Measurements from ENCODE around the gene ARRDC4.

ARRDC4 gene

GRCh38 chr15:97978401-97979139 is 18.1 kb downstream of the ARRDC4 start:
- Histone ChIP-seq H2AK5ac (ENCODE audit: low read length, severe bottlenecking) (no peak overlapping the region), H2BK12ac (ENCODE audit: low read length in 2 of 2) (peak overlapping the region in 1 of 2 experiments; percentile 18), H3K9me3 (ENCODE audit: control insufficient read depth, low read length) (no peaks in the 10 kb centered on the region), H3K9ac (ENCODE audit: low read length) (no peak overlapping the region), H3K4ac (ENCODE audit: low read depth in 1 of 2, low read length in 2 of 2) (no peak overlapping the region), H3K27me3 (ENCODE audit: control insufficient read depth in 1 of 2, insufficient read depth in 1 of 2, low read length in 2 of 2) (no peaks in the 10 kb centered on the region), H3K4me2 (ENCODE audit: low read length, poor library complexity, severe bottlenecking) (no peak overlapping the region), H3K27ac (ENCODE audit: low read length, poor library complexity, severe bottlenecking) (no peak overlapping the region), H2BK120ac (ENCODE audit: low read depth, low read length) (no peak overlapping the region), H3K79me1 (replicated peaks; ENCODE audit: low read length, poor library complexity, severe bottlenecking) (no peaks in the 10 kb centered on the region), H2BK15ac (ENCODE audit: low read depth, poor library complexity, severe bottlenecking) (no peak overlapping the region), H2AFZ (ENCODE audit: low read depth, low read length) (no peak overlapping the region), H3K23ac (ENCODE audit: low read length in 2 of 2) (no peak overlapping the region), H4K8ac (ENCODE audit: low read length) (no peak overlapping the region), H3K36me3 (ENCODE audit: control insufficient read depth in 1 of 2, insufficient read depth in 2 of 2, low read depth in 1 of 2, low read length in 2 of 2) (peaks cover 0 to 7% of the 10 kb centered on the region in 2 experiments), H3K4me1 (ENCODE audit: control insufficient read depth, insufficient read depth, low read depth, low read length) (no peaks in the 10 kb centered on the region), H3K14ac (ENCODE audit: low read length in 2 of 2) (no peak overlapping the region), H4K91ac (ENCODE audit: low read length) (no peak overlapping the region), H2BK5ac (ENCODE audit: low read depth, low read length, poor library complexity, severe bottlenecking) (no peak overlapping the region), H3K18ac (ENCODE audit: low read depth in 1 of 2, low read length in 2 of 2) (no peak overlapping the region), H3K4me3 (ENCODE audit: insufficient read depth in 1 of 2, low read depth in 1 of 2, low read length in 2 of 2) (no peak overlapping the region)
- DNase-seq: peak; percentile 5
- WGBS: 50% methylated on average over 2 of the region's 4 CpGs

GRCh38 chr15:97979140-97979520 is 18.6 kb downstream of the ARRDC4 start:
- H3K4ac ChIP-seq (ENCODE audit: low read depth in 1 of 2, low read length in 2 of 2): no peak overlapping the region
- H2BK15ac ChIP-seq (ENCODE audit: low read depth, poor library complexity, severe bottlenecking): no peak overlapping the region
- no peak overlapping the region for H4K8ac ChIP-seq (ENCODE audit: low read length)
- no peaks in the 10 kb centered on the region for H3K79me1 ChIP-seq (replicated peaks; ENCODE audit: low read length, poor library complexity, severe bottlenecking)
- 89% methylated on average over 2 of the region's 2 CpGs for WGBS
- H2AK5ac ChIP-seq (ENCODE audit: low read length, severe bottlenecking): no peak overlapping the region
- no peak overlapping the region for H4K91ac ChIP-seq (ENCODE audit: low read length)
- H3K14ac ChIP-seq (ENCODE audit: low read length in 2 of 2): no peak overlapping the region
- no peak overlapping the region for H2BK5ac ChIP-seq (ENCODE audit: low read depth, low read length, poor library complexity, severe bottlenecking)
- H2AFZ ChIP-seq (ENCODE audit: low read depth, low read length): no peak overlapping the region
- no peaks in the 10 kb centered on the region for H3K9me3 ChIP-seq (ENCODE audit: control insufficient read depth, low read length)
- peak overlapping the region in 1 of 2 experiments; percentile 18 for H2BK12ac ChIP-seq (ENCODE audit: low read length in 2 of 2)
- H3K23ac ChIP-seq (ENCODE audit: low read length in 2 of 2): no peak overlapping the region
- H3K18ac ChIP-seq (ENCODE audit: low read depth in 1 of 2, low read length in 2 of 2): no peak overlapping the region
- no peak overlapping the region for H3K4me3 ChIP-seq (ENCODE audit: insufficient read depth in 1 of 2, low read depth in 1 of 2, low read length in 2 of 2)
- H3K4me2 ChIP-seq (ENCODE audit: low read length, poor library complexity, severe bottlenecking): no peak overlapping the region
- DNase-seq: no peak
- H3K36me3 ChIP-seq (ENCODE audit: control insufficient read depth in 1 of 2, insufficient read depth in 2 of 2, low read depth in 1 of 2, low read length in 2 of 2): peaks cover 0 to 4% of the 10 kb centered on the region in 2 experiments
- no peak overlapping the region for H3K9ac ChIP-seq (ENCODE audit: low read length)
- no peak overlapping the region for H3K27ac ChIP-seq (ENCODE audit: low read length, poor library complexity, severe bottlenecking)
- no peaks in the 10 kb centered on the region for H3K27me3 ChIP-seq (ENCODE audit: control insufficient read depth in 1 of 2, insufficient read depth in 1 of 2, low read length in 2 of 2)
- H3K4me1 ChIP-seq (ENCODE audit: control insufficient read depth, insufficient read depth, low read depth, low read length): no peaks in the 10 kb centered on the region
- H2BK120ac ChIP-seq (ENCODE audit: low read depth, low read length): no peak overlapping the region

GRCh38 chr15:97981058-97981457 is 20.6 kb downstream of the ARRDC4 start:
- Histone ChIP-seq H2AFZ (ENCODE audit: low read depth, low read length) (no peak overlapping the region), H3K4ac (ENCODE audit: low read depth in 1 of 2, low read length in 2 of 2) (no peak overlapping the region), H3K9ac (ENCODE audit: low read length) (no peak overlapping the region), H3K4me1 (ENCODE audit: control insufficient read depth, insufficient read depth, low read depth, low read length) (no peaks in the 10 kb centered on the region), H3K4me3 (ENCODE audit: insufficient read depth in 1 of 2, low read depth in 1 of 2, low read length in 2 of 2) (no peak overlapping the region), H2BK5ac (ENCODE audit: low read depth, low read length, poor library complexity, severe bottlenecking) (no peak overlapping the region), H3K27me3 (ENCODE audit: control insufficient read depth in 1 of 2, insufficient read depth in 1 of 2, low read length in 2 of 2) (no peaks in the 10 kb centered on the region), H4K8ac (ENCODE audit: low read length) (no peak overlapping the region), H3K9me3 (ENCODE audit: control insufficient read depth, low read length) (no peaks in the 10 kb centered on the region), H3K4me2 (ENCODE audit: low read length, poor library complexity, severe bottlenecking) (no peak overlapping the region), H3K36me3 (ENCODE audit: control insufficient read depth in 1 of 2, insufficient read depth in 2 of 2, low read depth in 1 of 2, low read length in 2 of 2) (no peaks in the 10 kb centered on the region), H2AK5ac (ENCODE audit: low read length, severe bottlenecking) (no peak overlapping the region), H3K14ac (ENCODE audit: low read length in 2 of 2) (no peak overlapping the region), H4K91ac (ENCODE audit: low read length) (no peak overlapping the region), H3K23ac (ENCODE audit: low read length in 2 of 2) (no peak overlapping the region), H2BK15ac (ENCODE audit: low read depth, poor library complexity, severe bottlenecking) (no peak overlapping the region), H2BK12ac (ENCODE audit: low read length in 2 of 2) (no peak overlapping the region), H2BK120ac (ENCODE audit: low read depth, low read length) (no peak overlapping the region), H3K79me1 (replicated peaks; ENCODE audit: low read length, poor library complexity, severe bottlenecking) (no peaks in the 10 kb centered on the region), H3K27ac (ENCODE audit: low read length, poor library complexity, severe bottlenecking) (no peak overlapping the region), H3K18ac (ENCODE audit: low read depth in 1 of 2, low read length in 2 of 2) (no peak overlapping the region)
- DNase-seq: no peak
- WGBS: 89% methylated on average over 3 of the region's 3 CpGs

GRCh38 chr15:97981758-97982157 is 21.3 kb downstream of the ARRDC4 start:
- H3K9ac ChIP-seq (ENCODE audit: low read length): no peak overlapping the region
- no peak overlapping the region for H2BK120ac ChIP-seq (ENCODE audit: low read depth, low read length)
- H3K27me3 ChIP-seq (ENCODE audit: control insufficient read depth in 1 of 2, insufficient read depth in 1 of 2, low read length in 2 of 2): no peaks in the 10 kb centered on the region
- H3K4me3 ChIP-seq (ENCODE audit: insufficient read depth in 1 of 2, low read depth in 1 of 2, low read length in 2 of 2): no peak overlapping the region
- no peak overlapping the region for H3K27ac ChIP-seq (ENCODE audit: low read length, poor library complexity, severe bottlenecking)
- H3K4ac ChIP-seq (ENCODE audit: low read depth in 1 of 2, low read length in 2 of 2): no peak overlapping the region
- no peak overlapping the region for H2BK12ac ChIP-seq (ENCODE audit: low read length in 2 of 2)
- no peak for DNase-seq
- H3K23ac ChIP-seq (ENCODE audit: low read length in 2 of 2): no peak overlapping the region
- no peaks in the 10 kb centered on the region for H3K79me1 ChIP-seq (replicated peaks; ENCODE audit: low read length, poor library complexity, severe bottlenecking)
- WGBS: no CpG with 5 or more reads among the region's 1 CpG
- H4K91ac ChIP-seq (ENCODE audit: low read length): no peak overlapping the region
- H3K36me3 ChIP-seq (ENCODE audit: control insufficient read depth in 1 of 2, insufficient read depth in 2 of 2, low read depth in 1 of 2, low read length in 2 of 2): no peaks in the 10 kb centered on the region
- H2BK5ac ChIP-seq (ENCODE audit: low read depth, low read length, poor library complexity, severe bottlenecking): no peak overlapping the region
- H3K9me3 ChIP-seq (ENCODE audit: control insufficient read depth, low read length): no peaks in the 10 kb centered on the region
- H3K4me1 ChIP-seq (ENCODE audit: control insufficient read depth, insufficient read depth, low read depth, low read length): no peaks in the 10 kb centered on the region
- no peak overlapping the region for H4K8ac ChIP-seq (ENCODE audit: low read length)
- H3K14ac ChIP-seq (ENCODE audit: low read length in 2 of 2): no peak overlapping the region
- no peak overlapping the region for H2BK15ac ChIP-seq (ENCODE audit: low read depth, poor library complexity, severe bottlenecking)
- H3K4me2 ChIP-seq (ENCODE audit: low read length, poor library complexity, severe bottlenecking): no peak overlapping the region
- H3K18ac ChIP-seq (ENCODE audit: low read depth in 1 of 2, low read length in 2 of 2): no peak overlapping the region
- no peak overlapping the region for H2AFZ ChIP-seq (ENCODE audit: low read depth, low read length)
- no peak overlapping the region for H2AK5ac ChIP-seq (ENCODE audit: low read length, severe bottlenecking)

All from mesenchymal stem cell (in vitro differentiated cells and primary cell).